HS-5 (cell line): ENCODE measurements around the gene STEEP1.
A peak's percentile ranks its signal among the peaks of the same experiment; 100 is the strongest.
"Not testable (repeated sequence)": the region's sequence is repeated elsewhere in the genome, so short reads cannot be mapped to it uniquely, and the experiment has no call there.

ENCODE experiments used
- DNase-seq: peaks from one replicate; pipeline ENCODE4 v3.0.0-alpha.2; 2012; ENCODE audit warnings: low read depth

Gene STEEP1

GRCh38 chrX:119529345-119530276 is 35.6 kb downstream of the STEEP1 start:
- no peak for DNase-seq

GRCh38 chrX:119523664-119524184 is 41.5 kb downstream of the STEEP1 start:
- no peak for DNase-seq

- no peak for DNase-seq
Measured at GRCh38 chrX:119521246-119521645, 44.0 kb downstream of the STEEP1 start.

GRCh38 chrX:119518371-119518770 is 46.8 kb downstream of the STEEP1 start:
- DNase-seq, result no peak

- no peak for DNase-seq
Measured at GRCh38 chrX:119516157-119516702, 49.0 kb downstream of the STEEP1 start.

GRCh38 chrX:119512146-119512800 is 52.9 kb downstream of the STEEP1 start:
- no peak for DNase-seq

GRCh38 chrX:119507206-119507605 is 58.0 kb downstream of the STEEP1 start:
- no peak for DNase-seq

- DNase-seq, result no peak
Measured at GRCh38 chrX:119505945-119506344, 59.3 kb downstream of the STEEP1 start.

- not testable (repeated sequence) for DNase-seq
Measured at GRCh38 chrX:119505145-119505544, 60.1 kb downstream of the STEEP1 start.

- peak; percentile 51 for DNase-seq
Measured at GRCh38 chrX:119503484-119503861, 61.7 kb downstream of the STEEP1 start.

- no peak for DNase-seq
Measured at GRCh38 chrX:119502727-119503483, 62.3 kb downstream of the STEEP1 start.

- DNase-seq, result no peak
Measured at GRCh38 chrX:119501511-119502148, 63.6 kb downstream of the STEEP1 start.

- DNase-seq, result no peak
Measured at GRCh38 chrX:119500061-119500800, 65.0 kb downstream of the STEEP1 start.

- no peak for DNase-seq
Measured at GRCh38 chrX:119497185-119497584, 68.0 kb downstream of the STEEP1 start.

GRCh38 chrX:119495734-119496726 is 69.2 kb downstream of the STEEP1 start:
- no peak for DNase-seq

- DNase-seq, result not testable (repeated sequence)
Measured at GRCh38 chrX:119493851-119494495, 71.2 kb downstream of the STEEP1 start.

GRCh38 chrX:119492463-119492862 is 72.7 kb downstream of the STEEP1 start:
- no peak for DNase-seq

GRCh38 chrX:119489212-119490074 is 75.8 kb downstream of the STEEP1 start:
- no peak for DNase-seq
